Measurements from ENCODE around the gene LRRTM2. TPM values are rescaled to one million over a fixed set of nuclear protein-coding genes. Genes with fewer than 3 reads are reported as not detected.

The LRRTM2 gene
- total RNA-seq, 1 donor from 2014 or later, result not detected

- no peak for DNase-seq (ENCODE audit: low spot score)
- Mint-ChIP-seq H3K27ac (no peak overlapping the region), H3K9me3 (no peaks in the 10 kb centered on the region), H3K4me3 (no peak overlapping the region), H3K4me1 (peaks cover 5% of the 10 kb centered on the region), H3K36me3 (peaks cover 7% of the 10 kb centered on the region), H3K27me3 (ENCODE audit: insufficient read depth, low read depth) (no peaks in the 10 kb centered on the region)
- Histone ChIP-seq H3K27me3 (no peaks in the 10 kb centered on the region), H3K4me2 (no peak overlapping the region), H4K20me1 (ENCODE audit: low read depth) (peaks cover 38% of the 10 kb centered on the region), H3K27ac (no peak overlapping the region), H3K4me3 (no peak overlapping the region), H3K9me3 (ENCODE audit: low read depth) (no peaks in the 10 kb centered on the region), H3K4me1 (peaks cover 18% of the 10 kb centered on the region), H3F3A (ENCODE audit: low read depth) (no peaks in the 10 kb centered on the region), H3K9ac (no peak overlapping the region), H3K79me2 (ENCODE audit: low read depth) (peaks cover 96% of the 10 kb centered on the region), H3K36me3 (no peaks in the 10 kb centered on the region), H2AFZ (replicated peaks) (no peak overlapping the region)
- TF ChIP-seq CTCF (IDR thresholded peaks at IDR 0.05) (no peak), EZH2 (IDR thresholded peaks at IDR 0.05) (no peak), EZH2phosphoT487 (IDR thresholded peaks at IDR 0.05) (no peak)
These were observed 30.2 kb downstream of the LRRTM2 start for GRCh38 chr5:138844812-138845513.

GRCh38 chr5:138844125-138844461, 31.0 kb downstream of the LRRTM2 start:
- Histone ChIP-seq H4K20me1 (ENCODE audit: low read depth) (peaks cover 38% of the 10 kb centered on the region), H3K4me1 (peaks cover 18% of the 10 kb centered on the region), H3K27ac (no peak overlapping the region), H3K79me2 (ENCODE audit: low read depth) (peaks cover 96% of the 10 kb centered on the region), H3K27me3 (no peaks in the 10 kb centered on the region), H3K36me3 (no peaks in the 10 kb centered on the region), H3K9me3 (ENCODE audit: low read depth) (no peaks in the 10 kb centered on the region), H3F3A (ENCODE audit: low read depth) (no peaks in the 10 kb centered on the region), H2AFZ (replicated peaks) (no peak overlapping the region), H3K4me2 (no peak overlapping the region), H3K9ac (no peak overlapping the region), H3K4me3 (no peak overlapping the region)
- no peak for TF ChIP-seq EZH2 (IDR thresholded peaks at IDR 0.05)
- TF ChIP-seq CTCF (IDR thresholded peaks at IDR 0.05), result no peak
- no peak for TF ChIP-seq EZH2phosphoT487 (IDR thresholded peaks at IDR 0.05)
- Mint-ChIP-seq H3K4me3 (no peak overlapping the region), H3K36me3 (peaks cover 7% of the 10 kb centered on the region), H3K27me3 (ENCODE audit: insufficient read depth, low read depth) (no peaks in the 10 kb centered on the region), H3K4me1 (peaks cover 8% of the 10 kb centered on the region), H3K27ac (no peak overlapping the region), H3K9me3 (no peaks in the 10 kb centered on the region)
- no peak for DNase-seq (ENCODE audit: low spot score)

- no peak overlapping the region for H3K4me2 ChIP-seq
These were observed 31.6 kb downstream of the LRRTM2 start for GRCh38 chr5:138843316-138844124.

More at GRCh38 chr5:138843316-138844124, 31.6 kb downstream of the LRRTM2 start:
- Histone ChIP-seq H3K79me2 (ENCODE audit: low read depth) (peaks cover 96% of the 10 kb centered on the region), H3K36me3 (no peaks in the 10 kb centered on the region), H4K20me1 (ENCODE audit: low read depth) (peaks cover 40% of the 10 kb centered on the region), H3K27ac (no peak overlapping the region), H3K4me3 (no peak overlapping the region), H3K9me3 (ENCODE audit: low read depth) (no peaks in the 10 kb centered on the region), H2AFZ (replicated peaks) (no peak overlapping the region), H3K9ac (no peak overlapping the region), H3F3A (ENCODE audit: low read depth) (no peaks in the 10 kb centered on the region), H3K27me3 (no peaks in the 10 kb centered on the region), H3K4me1 (peaks cover 18% of the 10 kb centered on the region)
- Mint-ChIP-seq H3K36me3 (peaks cover 7% of the 10 kb centered on the region), H3K27ac (no peak overlapping the region), H3K4me3 (no peak overlapping the region), H3K4me1 (peaks cover 8% of the 10 kb centered on the region), H3K9me3 (no peaks in the 10 kb centered on the region), H3K27me3 (ENCODE audit: insufficient read depth, low read depth) (no peaks in the 10 kb centered on the region)
- DNase-seq (ENCODE audit: low spot score), result no peak
- TF ChIP-seq CTCF (IDR thresholded peaks at IDR 0.05) (no peak), EZH2phosphoT487 (IDR thresholded peaks at IDR 0.05) (no peak), EZH2 (IDR thresholded peaks at IDR 0.05) (no peak)

All from neural progenitor cell (in vitro differentiated cells).